ENCODE measurements around the gene KCTD13.
"Not testable (repeated sequence)": the region's sequence is repeated elsewhere in the genome, so short reads cannot be mapped to it uniquely, and the experiment has no call there.

Gene KCTD13

GRCh38 chr16:29877266-29877961 lies 48.6 kb downstream of the KCTD13 start:
- DNase-seq (ENCODE audit: low read depth): peak; percentile 73

GRCh38 chr16:29876594-29877249 lies 49.3 kb downstream of the KCTD13 start:
- no peak for DNase-seq (ENCODE audit: low read depth)

DNA sequence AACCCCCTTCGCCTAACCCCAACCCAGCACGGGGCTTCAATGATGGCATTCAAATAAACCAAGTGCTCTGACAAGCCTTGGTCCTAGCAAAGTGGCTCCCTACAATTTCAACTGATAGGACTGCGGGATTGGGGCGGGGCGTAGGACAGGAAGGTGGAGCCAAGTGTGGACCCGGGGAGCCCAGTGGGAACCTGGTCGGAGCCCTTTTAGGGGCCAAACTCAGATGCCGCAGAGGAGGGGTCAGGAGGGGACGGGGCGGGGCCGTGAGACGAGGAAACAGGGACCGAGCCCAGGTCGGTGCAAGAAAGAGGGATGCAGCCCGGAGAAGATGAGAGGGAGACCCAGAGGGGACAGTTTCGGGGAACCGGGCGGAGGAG lies 49.8 kb downstream of the KCTD13 start:
- no peak for DNase-seq (ENCODE audit: low read depth)

DNA sequence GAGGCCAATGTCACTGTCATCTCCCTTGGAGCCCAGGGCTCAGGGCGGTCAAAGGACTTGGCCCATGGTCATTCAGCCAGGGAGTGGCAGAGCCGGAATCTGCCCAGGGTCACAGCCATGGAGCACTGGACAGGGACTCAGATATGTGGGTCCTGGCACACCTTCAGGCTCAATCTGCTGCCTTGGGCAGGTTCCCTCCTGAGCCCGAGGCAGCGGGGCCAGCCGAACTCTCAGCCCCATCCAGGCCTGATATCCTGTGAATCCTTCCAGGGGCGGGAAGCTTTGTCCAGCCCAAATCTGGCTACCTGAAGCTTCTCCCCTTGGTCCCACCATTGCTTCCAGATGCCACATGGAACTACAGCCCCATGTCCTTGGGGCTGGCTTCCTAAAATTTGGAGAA lies 50.8 kb downstream of the KCTD13 start:
- no peak for DNase-seq (ENCODE audit: low read depth)

DNA sequence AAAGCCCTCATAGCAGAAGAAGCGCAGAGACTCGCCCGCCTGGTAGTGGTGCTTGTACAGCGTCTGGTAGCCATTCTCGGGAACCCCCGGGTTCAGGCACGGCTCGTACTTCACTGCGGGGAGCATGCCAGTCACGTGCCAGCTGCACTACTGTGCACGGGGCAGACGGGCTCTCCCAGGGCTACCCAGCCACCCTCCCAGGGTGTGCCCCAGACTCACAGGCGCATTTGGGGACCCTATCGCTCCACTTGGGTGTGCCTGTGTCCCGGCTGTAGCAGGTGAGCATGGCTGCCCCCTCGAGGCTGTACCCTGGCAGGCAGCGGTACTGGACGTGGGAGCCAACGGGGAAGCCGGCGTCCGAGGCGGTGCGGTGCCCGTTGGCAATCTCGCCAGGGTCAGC lies 52.7 kb downstream of the KCTD13 start:
- no peak for DNase-seq (ENCODE audit: low read depth)

DNA sequence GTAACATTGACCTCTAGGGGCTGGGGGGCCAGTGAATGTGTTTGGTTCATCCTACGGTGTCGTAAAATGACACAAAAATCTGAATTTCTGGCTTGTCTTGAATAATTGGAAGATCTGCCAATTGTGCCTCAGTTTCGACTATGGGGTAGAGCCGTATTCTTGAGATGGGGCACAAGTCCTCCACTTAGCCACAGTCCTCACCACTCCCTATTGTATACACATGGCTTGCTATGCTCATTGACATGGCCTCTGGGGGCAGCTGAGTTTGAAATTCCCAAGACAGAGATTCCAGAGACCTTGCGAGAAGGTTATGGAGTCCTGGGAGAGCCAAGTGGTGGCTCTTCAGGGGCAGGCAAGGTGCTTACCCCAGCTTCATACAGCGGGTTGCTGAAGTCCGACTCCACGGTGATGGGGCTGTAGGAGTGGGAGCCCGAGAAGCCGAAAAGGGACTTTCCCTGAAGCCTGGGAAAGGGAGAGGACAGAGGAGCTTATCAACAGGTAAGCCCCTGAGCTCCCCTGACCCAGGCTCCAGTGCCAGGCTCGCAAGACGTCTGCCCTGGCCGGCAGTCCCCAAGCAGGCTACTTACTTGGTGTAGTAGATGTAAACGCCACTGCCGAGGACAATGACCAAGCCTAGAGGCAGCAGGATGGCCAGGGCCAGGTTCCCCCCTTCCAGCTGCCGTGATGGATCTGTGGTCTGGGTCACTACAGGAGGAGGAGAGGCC lies 54.0 kb downstream of the KCTD13 start:
- DNase-seq (ENCODE audit: low read depth): no peak

DNA sequence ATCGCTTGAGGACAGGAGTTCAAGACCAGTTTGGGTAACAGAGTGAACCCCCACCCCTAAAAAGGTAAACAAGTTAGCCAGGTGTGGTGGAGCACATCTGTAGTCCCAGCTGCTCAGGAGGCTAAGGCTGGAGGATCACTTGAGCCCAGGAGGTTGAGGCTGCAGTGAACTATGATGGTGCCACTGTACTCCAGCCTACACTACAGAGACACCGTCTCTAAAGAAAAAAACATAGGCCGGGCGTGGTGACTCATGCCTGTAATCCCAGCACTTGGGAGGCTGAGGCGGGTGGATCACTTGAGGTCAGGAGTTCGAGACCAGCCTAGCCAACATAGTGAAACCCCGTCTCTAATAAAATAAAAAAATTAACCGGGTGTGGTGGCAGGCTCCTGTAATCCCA lies 57.0 kb downstream of the KCTD13 start:
- DNase-seq (ENCODE audit: low read depth): not testable (repeated sequence)

GRCh38 chr16:29868396-29869009 lies 57.5 kb downstream of the KCTD13 start:
- DNase-seq (ENCODE audit: low read depth): no peak

GRCh38 chr16:29864205-29864604 lies 61.8 kb downstream of the KCTD13 start:
- peak; percentile 21 for DNase-seq (ENCODE audit: low read depth)

DNA sequence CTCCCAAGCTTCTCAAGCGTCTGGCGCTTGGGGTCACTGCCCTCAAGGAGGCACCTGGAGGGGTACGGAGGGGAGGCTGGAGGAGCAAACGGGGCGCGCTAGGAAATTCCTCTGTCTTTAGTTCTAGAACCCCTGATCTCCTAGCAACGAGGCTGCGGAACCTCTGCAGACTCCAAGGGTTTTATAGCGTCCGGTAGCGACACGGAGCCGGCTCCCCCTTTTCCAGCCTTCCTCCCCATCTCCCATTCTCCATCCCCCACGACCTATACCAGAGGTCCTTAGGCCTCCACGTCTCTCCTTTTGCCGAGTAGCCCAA lies 62.4 kb downstream of the KCTD13 start:
- no peak for DNase-seq (ENCODE audit: low read depth)

DNA sequence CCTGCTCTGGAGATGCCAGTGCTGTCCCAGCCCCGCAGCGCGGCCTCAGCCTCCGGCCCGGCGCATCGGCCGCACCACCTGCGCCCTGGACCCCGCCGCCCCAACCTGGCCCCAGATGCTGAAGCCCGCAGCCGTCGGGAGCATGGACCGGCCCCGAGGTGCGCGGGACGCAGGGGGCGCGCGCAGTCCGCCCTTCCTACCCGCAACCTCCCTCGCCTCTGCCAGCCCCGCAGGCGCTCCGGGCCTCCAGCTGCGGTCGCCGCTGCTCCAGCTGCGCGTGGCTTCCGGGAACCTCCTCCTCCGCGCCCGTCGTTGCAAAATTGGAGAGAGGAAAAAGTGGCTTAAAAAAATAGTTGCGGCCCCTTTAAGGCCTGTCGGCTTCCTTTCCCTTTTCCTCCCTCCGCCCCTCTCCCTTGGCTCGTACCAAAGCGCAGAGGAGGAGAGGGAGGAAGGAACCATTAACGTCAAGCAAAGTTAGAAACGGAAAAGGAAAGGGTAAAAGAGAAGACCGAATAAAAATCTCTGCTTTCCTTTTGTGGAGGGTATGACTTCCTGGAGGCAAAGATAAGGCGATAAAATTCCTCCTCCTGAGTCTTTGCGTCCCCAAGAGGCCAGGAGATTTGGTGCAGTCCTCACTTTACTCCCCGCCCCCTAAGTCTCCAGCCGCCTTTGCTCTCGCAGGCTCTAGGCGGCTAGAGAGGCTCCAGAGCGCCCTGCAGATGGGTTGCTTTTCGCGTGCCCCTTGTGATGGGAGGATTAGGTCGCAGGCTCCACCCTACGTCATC lies 63.0 kb downstream of the KCTD13 start, which contains the start of gene CDIPT:
TSS of gene CDIPT (minus strand) at position 343 of the 785 bp plus-strand sequence. CDS start 369 bp downstream, outside the sequence.
- DNase-seq (ENCODE audit: low read depth): peak; percentile 98

DNA sequence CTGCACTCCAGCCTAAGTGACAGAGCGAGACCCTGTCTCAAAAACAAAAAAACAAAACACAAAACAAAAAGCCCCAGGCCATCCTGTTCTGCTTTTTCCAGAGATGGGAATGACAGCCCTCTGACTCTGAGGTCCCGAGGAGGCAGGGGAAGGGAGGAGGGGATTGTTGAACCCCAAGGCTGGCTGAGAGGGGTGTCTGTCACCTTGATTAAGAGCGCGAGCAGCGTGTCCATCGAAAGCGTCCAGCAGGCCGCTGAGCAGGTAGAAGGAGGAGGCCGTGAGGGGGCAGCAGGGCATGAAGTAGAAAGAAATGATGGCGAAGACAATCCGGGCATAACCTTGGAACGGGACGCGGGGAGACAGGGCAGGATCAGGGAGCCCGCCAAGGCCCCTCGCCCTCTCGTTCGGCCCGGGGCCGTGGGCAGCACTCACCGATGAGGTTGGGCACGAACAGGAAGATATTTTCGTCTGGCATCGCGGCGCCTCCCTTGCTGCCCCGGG lies 63.6 kb downstream of the KCTD13 start:
- no peak for DNase-seq (ENCODE audit: low read depth)

DNA sequence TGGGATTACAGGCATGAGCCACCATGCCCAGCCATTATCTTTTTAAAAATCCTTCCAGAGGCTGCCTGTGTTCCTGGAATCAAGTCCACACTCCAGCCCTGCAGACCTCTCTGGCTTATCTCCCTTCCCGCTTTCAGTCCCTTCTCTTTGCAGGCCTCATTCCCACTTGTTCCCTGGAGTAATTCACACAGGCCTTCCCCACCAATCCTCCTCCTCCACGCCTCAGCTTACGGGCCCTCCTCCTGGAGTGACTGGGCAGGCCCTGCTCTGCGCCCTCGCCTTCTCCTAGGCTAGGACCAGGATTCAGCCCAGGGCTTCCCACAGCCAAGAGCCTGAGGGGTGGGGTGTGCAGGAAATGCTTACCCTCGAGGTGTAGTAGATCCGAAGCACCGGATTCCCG lies 65.8 kb downstream of the KCTD13 start:
- no peak for DNase-seq (ENCODE audit: low read depth)

GRCh38 chr16:29858974-29859373 lies 67.1 kb downstream of the KCTD13 start:
- no peak for DNase-seq (ENCODE audit: low read depth)

DNA sequence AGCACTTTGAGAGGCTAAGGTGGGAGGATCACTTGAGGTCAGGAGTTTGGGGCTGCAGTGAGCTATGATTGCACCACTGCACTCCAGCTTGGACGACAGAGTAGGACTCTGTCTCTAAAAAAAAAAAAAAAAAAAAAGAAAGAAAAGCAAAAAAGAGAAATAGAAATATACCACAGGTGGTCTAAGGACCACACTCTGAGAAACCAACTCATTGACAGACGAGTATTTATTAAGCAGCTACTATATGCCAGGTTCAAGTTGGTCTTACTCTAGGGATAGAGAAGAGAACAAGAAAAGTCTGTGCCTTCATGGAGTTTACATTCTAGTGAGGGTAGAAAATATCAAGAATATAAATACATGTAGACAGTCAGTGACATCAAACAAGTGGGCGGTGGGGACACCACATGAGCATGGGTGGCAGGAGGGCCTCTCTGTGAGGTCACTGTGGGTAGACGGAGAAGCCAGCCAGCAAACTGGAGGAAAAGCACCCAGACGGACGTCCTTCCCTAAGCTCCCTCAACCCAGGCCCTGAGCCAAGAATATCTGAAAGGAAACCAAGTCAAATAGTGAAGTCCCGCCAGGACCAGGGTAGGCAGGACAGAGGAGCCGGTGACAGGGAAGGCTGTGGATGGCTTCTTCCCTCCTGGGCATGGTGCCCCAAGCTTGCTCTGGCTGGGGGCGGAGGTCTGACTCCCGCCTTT lies 67.7 kb downstream of the KCTD13 start:
- peak; percentile 21 for DNase-seq (ENCODE audit: low read depth)

DNA sequence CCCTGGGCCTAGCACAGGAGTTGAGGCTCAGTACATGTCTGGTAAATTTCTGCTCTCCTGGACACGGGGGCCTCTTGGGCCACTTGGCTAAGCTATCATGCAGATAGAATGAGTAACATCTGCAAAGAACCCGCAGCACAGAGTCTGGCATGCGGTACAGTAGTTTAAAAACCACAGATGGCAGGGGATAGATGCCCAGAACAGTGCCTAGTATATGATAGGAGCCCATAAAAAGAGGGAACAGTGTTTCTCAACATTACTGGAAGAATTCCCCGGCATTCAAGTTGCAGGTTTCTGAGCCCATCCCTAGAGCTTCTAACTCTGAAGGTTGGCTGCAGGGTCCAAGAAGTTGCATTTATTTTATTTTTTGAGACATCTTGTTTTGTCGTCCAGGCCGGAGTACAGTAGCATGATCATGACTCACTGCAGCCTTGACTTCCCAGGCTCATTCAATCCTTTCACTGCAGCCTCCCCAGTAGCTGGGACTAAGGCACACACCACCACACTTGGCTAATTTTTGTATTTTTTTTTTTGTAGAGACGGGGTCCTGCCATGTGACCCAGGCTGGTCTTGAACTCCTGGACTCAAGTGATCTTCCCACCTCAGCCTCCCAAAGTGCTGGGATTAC lies 68.8 kb downstream of the KCTD13 start:
- peak; percentile 96 for DNase-seq (ENCODE audit: low read depth)

Data from amniotic epithelial cell (primary cell).